Spinal cord (tissue), 10 donors: ENCODE results near the gene FANCM. TPM values are rescaled to one million over a fixed set of nuclear protein-coding genes. Genes with fewer than 3 reads are reported as not detected.

Experiments
- DNase-seq, 6 donors: peaks; one replicate each; pipeline versions ENCODE4 v3.0.0 to v3.0.0-alpha.2; 2013 to 2015; ENCODE audit warnings: low spot score in 6 of 6, low read depth in 4 of 6
- H3K27ac ChIP-seq: one replicate; pipeline ENCODE4 v1.5.1; 2013; ENCODE audit warnings: low read depth, low read length, control low read depth
- H3K27me3 ChIP-seq: one replicate; pipeline ENCODE4 v1.6.1; 2013; ENCODE audit warnings: low read length; ENCODE audit not compliant: control insufficient read depth, insufficient read depth
- H3K36me3 ChIP-seq: one replicate; pipeline ENCODE4 v1.6.1; 2013; ENCODE audit warnings: low read length; ENCODE audit not compliant: control insufficient read depth, insufficient read depth
- H3K4me1 ChIP-seq: one replicate; pipeline ENCODE4 v1.6.1; 2013; ENCODE audit warnings: low read length; ENCODE audit not compliant: control insufficient read depth, insufficient read depth
- H3K4me3 ChIP-seq: one replicate; pipeline ENCODE4 v1.5.1; 2013; ENCODE audit warnings: low read depth, low read length, control low read depth
- H3K9me3 ChIP-seq: one replicate; pipeline ENCODE4 v1.6.1; 2013; ENCODE audit warnings: low read length; ENCODE audit not compliant: control insufficient read depth, insufficient read depth
- WGBS: methylation state at CpG from one replicate; pipeline ENCODE4 v1.1.5; 2013; ENCODE audit warnings: missing lambda C conversion rate; ENCODE audit not compliant: insufficient coverage; 5-methylcytosine and 5-hydroxymethylcytosine counted together
- long read RNA-seq, 4 donors: transcript quantifications; one replicate each; lab custom pipeline, GENCODE V29; 2026
- polyA plus RNA-seq, 2 donors: library from polyadenylated mRNA; unstranded; fragments of 120-200 nt; gene quantifications; one replicate each; pipeline ENCODE4 v1.2.1, GENCODE V29; 2013; ENCODE audit not compliant: insufficient read length in 2 of 2
- total RNA-seq, 2 donors: library from RNA; depleted of rRNA in 1 of 2; stranded (reverse); fragments of 120-200 nt in 1 of 2; fragments of >200 nt in 1 of 2; gene quantifications; one replicate each; pipeline versions ENCODE4 v1.2.3 to v1.2.4, GENCODE V29; 2013 to 2014
- donor health status: healthy.

The FANCM gene
- 10 to 100 TPM; 10.9 to 16.2 TPM for total RNA-seq
- 1 to 10 TPM; 8.1 to 8.3 TPM for polyA plus RNA-seq
- long read RNA-seq, donor 1, partial matches to known transcripts: 5 of 6 reads
- long read RNA-seq, donor 1, other reads (novel, unspliced or antisense): 0 of 6 reads
- long read RNA-seq, donor 2: 0 reads
- long read RNA-seq, donor 3: 0 reads
- long read RNA-seq, donor 4, partial matches to known transcripts: 0 of 1 reads
- long read RNA-seq, donor 4, other reads (novel, unspliced or antisense): 0 of 1 reads

GRCh38 chr14:45135659-45136395, at the start of gene FANCM:
TSS of gene FANCM (plus strand) at chr14:45135930. CDS start at chr14:45136032, 102 bp downstream.
- 0% methylated on average over 46 of the region's 48 CpGs for WGBS
- Histone ChIP-seq H3K36me3 (peaks cover 3% of the 10 kb centered on the region), H3K27me3 (no peaks in the 10 kb centered on the region), H3K9me3 (no peaks in the 10 kb centered on the region), H3K4me1 (peaks cover 10% of the 10 kb centered on the region), H3K4me3 (peak within 1 kb of the TSS; percentile 97), H3K27ac (peak within 1 kb of the TSS; percentile 97)
- peak; percentile 95 to 100 (median 98) for DNase-seq

GRCh38 chr14:45089813-45090212, 45.9 kb upstream of the FANCM start:
- Histone ChIP-seq H3K27me3 (no peaks in the 10 kb centered on the region), H3K4me3 (no peak overlapping the region), H3K27ac (no peak overlapping the region), H3K4me1 (peaks cover 8% of the 10 kb centered on the region), H3K36me3 (no peaks in the 10 kb centered on the region), H3K9me3 (no peaks in the 10 kb centered on the region)
- WGBS: no CpG with 5 or more reads among the region's 1 CpG
- no peak for DNase-seq

- no peaks in the 10 kb centered on the region for H3K27me3 ChIP-seq
- no peak for DNase-seq
Measured at GRCh38 chr14:45091710-45092109, 44.0 kb upstream of the FANCM start.

DNA sequence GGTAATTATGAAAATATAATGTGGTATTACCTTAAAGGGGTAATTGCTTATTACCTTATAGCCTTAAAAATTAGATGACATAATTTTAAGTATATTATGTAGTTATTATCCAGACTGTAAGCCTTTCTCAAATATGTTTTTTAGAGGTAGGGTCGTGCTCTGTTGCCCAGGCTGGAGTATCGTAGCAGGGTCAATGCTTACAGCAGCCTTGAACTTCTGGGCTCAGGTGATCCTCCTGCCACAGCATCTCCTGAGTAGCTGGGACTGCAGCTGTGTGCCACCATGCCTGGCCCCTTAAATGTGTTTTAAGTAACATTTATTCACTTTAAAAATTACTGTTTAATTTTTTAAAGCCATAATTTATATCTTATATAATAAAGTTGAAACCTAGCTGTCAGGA, 41.5 kb upstream of the FANCM start:
- Histone ChIP-seq H3K4me3 (no peak overlapping the region), H3K27ac (no peak overlapping the region), H3K4me1 (no peaks in the 10 kb centered on the region), H3K36me3 (peaks cover 4% of the 10 kb centered on the region), H3K9me3 (no peaks in the 10 kb centered on the region), H3K27me3 (no peaks in the 10 kb centered on the region)
- WGBS: 86% methylated on average over 1 of the region's 2 CpGs
- DNase-seq: no peak

More at GRCh38 chr14:45091710-45092109, 44.0 kb upstream of the FANCM start:
- Histone ChIP-seq H3K4me3 (no peak overlapping the region), H3K27ac (no peak overlapping the region), H3K9me3 (no peaks in the 10 kb centered on the region), H3K36me3 (no peaks in the 10 kb centered on the region), H3K4me1 (peaks cover 3% of the 10 kb centered on the region)
- WGBS: no CpG with 5 or more reads among the region's 2 CpGs

DNA sequence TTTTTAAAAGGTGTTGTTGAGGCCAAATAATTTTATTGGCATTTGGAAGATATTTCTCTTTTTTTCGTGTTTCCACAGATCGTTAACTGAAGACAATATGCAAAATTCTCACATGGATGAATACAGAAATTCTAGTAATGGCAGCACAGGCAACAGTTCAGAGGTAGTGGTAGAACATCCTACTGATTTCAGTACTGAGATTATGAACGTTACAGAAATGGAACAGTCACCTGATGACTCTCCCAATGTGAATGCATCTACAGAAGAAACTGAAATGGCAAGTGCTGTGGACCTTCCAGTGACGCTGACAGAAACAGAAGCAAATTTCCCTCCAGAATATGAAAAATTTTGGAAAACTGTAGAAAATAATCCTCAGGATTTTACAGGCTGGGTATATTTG, 40.6 kb upstream of the FANCM start:
- H3K9me3 ChIP-seq: no peaks in the 10 kb centered on the region
- H3K4me1 ChIP-seq: no peaks in the 10 kb centered on the region
- DNase-seq: no peak
- H3K27ac ChIP-seq: no peak overlapping the region
- 93% methylated on average over 2 of the region's 4 CpGs for WGBS
- peaks cover 11% of the 10 kb centered on the region for H3K36me3 ChIP-seq
- H3K27me3 ChIP-seq: no peaks in the 10 kb centered on the region
- H3K4me3 ChIP-seq: no peak overlapping the region

DNA sequence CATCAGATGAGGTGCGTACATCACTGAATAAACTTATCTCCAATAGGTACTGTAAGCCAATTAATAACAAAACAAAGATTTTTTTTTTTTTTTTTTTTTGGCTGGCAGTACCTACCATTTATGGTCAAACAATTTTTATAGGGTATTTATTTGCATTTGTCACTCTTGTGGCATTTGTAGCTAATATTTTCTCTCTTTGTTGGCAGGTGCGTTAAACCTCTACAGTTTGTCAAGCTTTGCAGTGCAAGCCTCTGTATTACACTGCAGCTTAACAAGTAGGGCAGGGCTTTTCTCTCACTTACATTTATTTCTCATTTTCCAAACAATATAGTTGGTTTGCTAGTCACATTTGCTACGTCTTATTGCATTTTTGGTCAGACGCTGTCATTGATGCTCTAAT, 39.5 kb upstream of the FANCM start:
- H3K27me3 ChIP-seq: no peaks in the 10 kb centered on the region
- H3K27ac ChIP-seq: no peak overlapping the region
- DNase-seq: no peak
- peaks cover 11% of the 10 kb centered on the region for H3K36me3 ChIP-seq
- H3K4me3 ChIP-seq: no peak overlapping the region
- no peaks in the 10 kb centered on the region for H3K4me1 ChIP-seq
- H3K9me3 ChIP-seq: no peaks in the 10 kb centered on the region
- 100% methylated on average over 2 of the region's 4 CpGs for WGBS

GRCh38 chr14:45103806-45104205, 31.9 kb upstream of the FANCM start:
- Histone ChIP-seq H3K27me3 (no peaks in the 10 kb centered on the region), H3K4me3 (no peak overlapping the region), H3K4me1 (no peaks in the 10 kb centered on the region), H3K27ac (no peak overlapping the region), H3K36me3 (peaks cover 22% of the 10 kb centered on the region), H3K9me3 (no peaks in the 10 kb centered on the region)
- no peak for DNase-seq

DNA sequence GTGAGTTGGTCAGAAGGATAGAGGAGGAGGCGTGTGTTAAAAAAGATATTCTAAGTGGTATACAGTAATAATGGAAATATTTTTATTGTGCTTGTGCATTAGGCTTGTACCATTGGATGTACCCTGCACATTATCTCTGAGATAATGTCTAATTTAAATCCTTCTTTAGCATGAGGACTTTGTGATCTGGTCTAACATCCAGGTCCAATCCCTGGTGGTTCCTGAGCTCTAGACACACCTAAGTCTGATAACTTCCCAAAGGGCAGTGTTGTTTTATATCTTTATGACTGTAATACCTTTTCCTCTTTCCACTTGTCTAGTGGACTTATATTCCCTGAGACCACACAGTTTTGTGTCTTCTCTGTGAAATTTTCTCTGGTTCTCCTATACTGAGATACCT, 31.2 kb upstream of the FANCM start:
- Histone ChIP-seq H3K9me3 (no peaks in the 10 kb centered on the region), H3K4me3 (no peak overlapping the region), H3K27ac (no peak overlapping the region), H3K36me3 (peaks cover 17% of the 10 kb centered on the region), H3K27me3 (no peaks in the 10 kb centered on the region), H3K4me1 (no peaks in the 10 kb centered on the region)
- DNase-seq: no peak
- no CpG with 5 or more reads among the region's 1 CpG for WGBS

GRCh38 chr14:45112896-45113781, 22.6 kb upstream of the FANCM start:
- no peaks in the 10 kb centered on the region for H3K4me1 ChIP-seq
- no peaks in the 10 kb centered on the region for H3K27me3 ChIP-seq
- DNase-seq: no peak
- 98% methylated on average over 6 of the region's 6 CpGs for WGBS
- H3K4me3 ChIP-seq: no peak overlapping the region
- H3K9me3 ChIP-seq: no peaks in the 10 kb centered on the region
- peaks cover 16% of the 10 kb centered on the region for H3K36me3 ChIP-seq
- H3K27ac ChIP-seq: no peak overlapping the region
